AG10803 (cell line): ENCODE results near the gene PYDC1.

Experiments
- DNase-seq: peaks from one replicate; pipeline ENCODE4 v3.0.0; 2010; ENCODE audit warnings: low read depth
- H3K4me3 ChIP-seq: 2 replicates; pipeline ENCODE4 v1.5.1; 2011; ENCODE audit warnings: mild to moderate bottlenecking, low read length, control low read depth
- TF ChIP-seq, protein P1 (sequence below): conservative IDR thresholded peaks from 2 replicates; pipeline ENCODE4 v1.5.1; 2011; ENCODE audit warnings: mild to moderate bottlenecking, low read length, control low read depth, inconsistent platforms

The PYDC1 gene

DNA sequence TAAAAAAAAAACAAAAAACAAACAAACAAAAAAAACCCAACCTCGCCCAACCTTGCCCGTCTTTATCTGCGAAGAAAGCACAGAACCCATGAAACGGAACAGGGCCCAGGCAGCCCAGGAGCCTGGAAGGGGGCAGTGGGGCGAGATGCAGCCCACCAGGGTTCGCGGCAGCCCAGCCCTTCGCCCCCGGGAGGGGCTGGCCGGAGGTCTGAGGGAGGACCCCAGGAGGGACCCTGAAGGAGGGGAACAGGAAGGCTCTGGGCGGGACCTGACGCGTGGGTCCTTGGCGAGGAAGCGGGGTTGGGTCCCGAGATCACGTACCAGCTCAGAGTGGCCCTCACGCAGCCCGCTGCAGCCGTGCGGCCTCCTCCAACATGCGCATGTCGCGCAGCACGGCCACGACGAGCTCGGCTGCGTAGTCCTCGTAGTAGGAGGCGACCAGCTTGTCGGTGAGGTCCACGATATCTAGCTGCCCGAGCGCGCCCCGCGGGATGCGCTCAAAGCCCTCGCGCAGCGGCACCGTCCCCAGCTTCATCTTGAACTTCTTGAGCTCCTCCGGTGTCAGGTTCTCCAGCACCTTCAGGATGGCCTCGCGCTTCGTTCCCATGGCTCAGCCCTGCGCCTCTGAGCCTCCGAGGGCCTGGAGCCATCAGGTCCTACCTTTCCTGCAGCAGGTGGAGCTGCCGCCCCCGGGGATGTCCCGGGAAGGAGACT lies at the start of gene PYDC1:
Gene PYDC1, minus strand, starts transcription at position 714 of the 714 bp plus-strand sequence. Its CDS starts 107 bp downstream, at position 607.
- TF ChIP-seq, protein P1, sequence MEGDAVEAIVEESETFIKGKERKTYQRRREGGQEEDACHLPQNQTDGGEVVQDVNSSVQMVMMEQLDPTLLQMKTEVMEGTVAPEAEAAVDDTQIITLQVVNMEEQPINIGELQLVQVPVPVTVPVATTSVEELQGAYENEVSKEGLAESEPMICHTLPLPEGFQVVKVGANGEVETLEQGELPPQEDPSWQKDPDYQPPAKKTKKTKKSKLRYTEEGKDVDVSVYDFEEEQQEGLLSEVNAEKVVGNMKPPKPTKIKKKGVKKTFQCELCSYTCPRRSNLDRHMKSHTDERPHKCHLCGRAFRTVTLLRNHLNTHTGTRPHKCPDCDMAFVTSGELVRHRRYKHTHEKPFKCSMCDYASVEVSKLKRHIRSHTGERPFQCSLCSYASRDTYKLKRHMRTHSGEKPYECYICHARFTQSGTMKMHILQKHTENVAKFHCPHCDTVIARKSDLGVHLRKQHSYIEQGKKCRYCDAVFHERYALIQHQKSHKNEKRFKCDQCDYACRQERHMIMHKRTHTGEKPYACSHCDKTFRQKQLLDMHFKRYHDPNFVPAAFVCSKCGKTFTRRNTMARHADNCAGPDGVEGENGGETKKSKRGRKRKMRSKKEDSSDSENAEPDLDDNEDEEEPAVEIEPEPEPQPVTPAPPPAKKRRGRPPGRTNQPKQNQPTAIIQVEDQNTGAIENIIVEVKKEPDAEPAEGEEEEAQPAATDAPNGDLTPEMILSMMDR, result no peak
- no peak for DNase-seq
- no peak within 1 kb of the TSS for H3K4me3 ChIP-seq

DNA sequence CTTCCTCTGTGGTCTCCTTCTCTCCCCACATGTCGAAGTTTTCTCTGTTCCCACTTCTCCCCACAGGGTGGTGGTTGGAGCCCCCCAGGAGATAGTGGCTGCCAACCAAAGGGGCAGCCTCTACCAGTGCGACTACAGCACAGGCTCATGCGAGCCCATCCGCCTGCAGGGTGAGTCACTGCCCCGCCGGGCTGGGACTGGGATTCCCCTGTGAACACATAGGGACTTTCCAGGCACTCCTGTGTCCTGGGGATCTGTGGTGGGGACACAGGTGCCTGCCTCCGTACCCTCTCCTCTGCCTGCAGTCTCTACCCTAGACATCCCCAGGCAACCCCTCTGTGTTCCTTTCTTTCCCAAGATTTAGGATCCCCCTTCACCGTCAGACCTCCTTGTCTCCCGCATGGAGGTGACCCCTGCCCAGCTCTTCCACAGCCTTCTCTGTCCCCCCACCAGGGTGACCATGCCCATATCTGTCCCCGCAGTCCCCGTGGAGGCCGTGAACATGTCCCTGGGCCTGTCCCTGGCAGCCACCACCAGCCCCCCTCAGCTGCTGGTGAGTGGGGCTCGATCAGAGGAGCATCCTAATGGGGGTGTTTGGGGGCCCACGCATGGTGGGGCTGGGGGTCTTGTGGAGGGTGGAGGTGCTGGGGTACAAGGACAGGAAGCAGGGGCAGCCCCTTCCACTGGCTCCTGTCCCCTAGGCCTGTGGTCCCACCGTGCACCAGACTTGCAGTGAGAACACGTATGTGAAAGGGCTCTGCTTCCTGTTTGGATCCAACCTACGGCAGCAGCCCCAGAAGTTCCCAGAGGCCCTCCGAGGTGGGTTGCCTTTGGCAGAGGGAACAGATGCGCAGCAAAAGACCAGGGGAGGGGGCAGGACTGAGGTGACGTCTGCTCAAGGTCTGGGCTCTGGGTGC lies 48.7 kb upstream of the PYDC1 start:
- H3K4me3 ChIP-seq, result no peak overlapping the region
- TF ChIP-seq, protein P1, result no peak
- no peak for DNase-seq

DNA sequence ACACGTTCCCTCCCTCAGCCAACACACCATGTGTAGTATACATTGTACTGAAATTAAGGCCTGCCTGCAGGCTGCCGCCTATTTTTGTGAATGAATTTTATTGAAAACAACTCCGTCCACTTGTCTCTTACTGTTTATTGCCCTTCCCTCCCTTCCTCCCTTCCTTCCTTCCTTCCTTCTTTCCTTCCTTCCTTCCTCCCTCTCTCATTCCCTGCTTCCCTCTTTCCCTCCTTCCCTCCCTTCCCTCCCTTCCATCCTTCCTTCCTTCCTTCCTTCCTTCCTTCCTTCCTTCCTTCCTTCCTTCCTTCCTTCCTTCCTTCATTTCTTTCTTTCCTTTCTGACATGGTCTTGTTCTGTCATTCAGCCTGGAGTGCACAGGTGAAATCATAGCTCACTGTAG lies 45.1 kb upstream of the PYDC1 start:
- TF ChIP-seq, protein P1, result no peak
- no peak for DNase-seq
- H3K4me3 ChIP-seq, result no peak overlapping the region

DNA sequence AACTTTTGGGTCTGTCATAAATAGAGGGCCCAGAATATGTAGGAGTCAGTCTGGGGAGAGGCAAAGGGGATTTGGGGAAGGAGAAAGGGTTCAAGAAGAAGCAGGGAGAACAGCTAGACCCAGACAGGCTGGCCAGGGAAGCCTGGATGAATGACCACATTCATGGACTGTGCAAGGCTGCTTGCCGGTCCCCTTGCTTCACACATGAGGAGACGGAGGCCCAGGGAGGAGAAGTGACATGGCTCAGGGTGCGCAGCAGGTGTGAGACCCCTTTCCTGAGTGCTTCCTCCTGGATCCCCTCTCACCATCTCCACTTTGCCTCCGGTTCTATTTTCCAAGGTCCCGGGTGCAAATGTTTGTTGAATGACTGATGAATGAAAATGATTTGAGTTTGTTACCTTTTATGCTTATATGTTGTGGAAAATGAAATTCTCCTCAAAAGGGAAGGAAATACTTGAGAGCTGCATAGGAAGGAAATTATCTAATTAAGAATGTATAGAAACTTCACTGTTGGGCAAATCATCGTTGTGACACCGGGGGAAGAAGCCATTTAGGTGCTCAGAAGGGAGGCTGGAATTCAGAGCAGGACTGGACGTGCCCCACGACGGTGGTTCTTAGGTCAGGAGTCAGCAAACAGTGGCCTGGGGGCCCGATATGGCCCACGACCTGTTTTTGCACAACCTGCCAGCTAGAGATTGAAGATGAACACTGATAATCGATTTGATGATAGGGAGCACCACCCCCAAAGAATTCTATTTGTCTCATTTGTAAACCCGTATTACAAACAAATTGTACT lies 43.4 kb upstream of the PYDC1 start:
- no peak for DNase-seq
- TF ChIP-seq, protein P1, result no peak
- H3K4me3 ChIP-seq, result no peak overlapping the region

DNA sequence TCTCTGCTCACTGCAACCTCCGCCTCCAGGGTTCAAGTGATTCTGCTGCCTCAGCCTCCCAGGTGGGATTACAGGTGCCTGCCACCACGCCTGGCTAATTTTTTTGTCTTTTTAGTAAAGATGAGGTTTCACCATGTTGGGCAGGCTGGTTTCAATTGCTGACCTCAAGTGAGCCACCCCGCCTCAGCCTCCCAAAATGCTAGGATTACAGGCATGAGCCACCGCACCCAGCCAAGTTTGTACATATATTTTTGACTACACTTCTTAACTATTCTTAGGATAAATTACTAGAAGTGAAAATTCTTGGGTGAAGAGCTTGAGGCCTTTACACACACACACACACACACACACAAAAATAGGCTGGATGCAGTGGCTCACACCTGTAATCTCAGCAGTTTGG lies 41.4 kb upstream of the PYDC1 start:
- TF ChIP-seq, protein P1, result no peak
- no peak for DNase-seq

DNA sequence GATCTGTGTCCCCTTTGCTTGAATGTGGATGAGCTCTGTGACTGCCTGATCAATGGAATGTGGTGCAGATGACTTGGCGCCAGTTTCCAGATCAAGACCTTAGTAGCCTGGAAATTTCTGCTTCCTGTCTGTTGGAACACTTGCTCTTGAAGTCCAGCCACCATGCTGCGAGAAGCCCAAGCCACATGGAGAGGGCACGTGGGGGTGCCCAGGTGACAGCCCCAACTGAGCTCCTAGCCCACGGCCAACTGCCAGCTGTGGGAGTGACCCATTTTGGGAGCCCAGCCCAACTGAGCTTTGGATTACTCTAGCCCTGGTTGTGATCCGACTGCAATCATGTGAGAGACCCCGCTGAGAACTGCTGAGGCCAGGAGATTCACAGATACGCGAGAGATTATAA lies 39.5 kb upstream of the PYDC1 start:
- TF ChIP-seq, protein P1, result no peak
- DNase-seq, result no peak
- no peak overlapping the region for H3K4me3 ChIP-seq

More for the DNA sequence above, 41.4 kb upstream of the PYDC1 start:
- no peak overlapping the region for H3K4me3 ChIP-seq
